A549 (cell line): ENCODE data around the gene STRADB.

Source experiments
- BHLHE40 ChIP-seq: IDR thresholded peaks from 2 replicates; pipeline ENCODE4 v1.6.1; 2012; ENCODE audit warnings: low read depth, low read length, inconsistent platforms
- EHMT2 ChIP-seq: fragments of 200-600 bp; sonication (generic); IDR thresholded peaks from 2 replicates; pipeline ENCODE4 v1.6.1; 2016; ENCODE audit warnings: antibody characterized with exemption, low read depth, mild to moderate bottlenecking, moderate library complexity
- ESRRA ChIP-seq: fragments of 150-350 bp; IDR thresholded peaks from 2 replicates; pipeline ENCODE4 v1.6.1; 2014; ENCODE audit warnings: mild to moderate bottlenecking, low read length, borderline replicate concordance
- MYC ChIP-seq: IDR thresholded peaks from 2 replicates; pipeline ENCODE4 v1.6.1; 2012; ENCODE audit warnings: mild to moderate bottlenecking, inconsistent platforms, low read length, improper control_type of control experiment, borderline replicate concordance
- NR3C1 ChIP-seq: fragments of >200 bp; sonication (Bioruptor Twin); formaldehyde crosslinking; IDR thresholded peaks from 3 replicates; pipeline ENCODE4 v1.6.1; 2017
- POLR2A ChIP-seq: IDR thresholded peaks from 2 replicates; pipeline ENCODE4 v1.6.1; 2012; ENCODE audit warnings: mild to moderate bottlenecking, low read length
- RAD21 ChIP-seq, 2 experiments: fragments of >200 bp in 1 of 2; sonication (Bioruptor Twin) in 1 of 2; formaldehyde crosslinking in 1 of 2; IDR thresholded peaks in 1 of 2; conservative IDR thresholded peaks in 1 of 2; 2 replicates in 1 of 2; 3 replicates in 1 of 2; pipeline ENCODE4 v1.6.1; 2012 to 2018; ENCODE audit warnings: inconsistent platforms in 1 of 2
- SMC3 ChIP-seq: fragments of >200 bp; sonication (Bioruptor Twin); formaldehyde crosslinking; IDR thresholded peaks from 3 replicates; pipeline ENCODE4 v1.6.1; 2018; ENCODE audit warnings: inconsistent platforms
- TP53 ChIP-seq: fragments of 250-450 bp; sonication (Bioruptor Pico); IDR thresholded peaks from 2 replicates; pipeline ENCODE4 v1.5.0; 2021; ENCODE audit warnings: mild to moderate bottlenecking, moderate library complexity
- TF ChIP-seq, protein P1 (sequence below): fragments of 200-600 bp; sonication (generic); IDR thresholded peaks from 2 replicates; pipeline ENCODE4 v1.6.1; 2016; ENCODE audit warnings: antibody characterized with exemption, mild to moderate bottlenecking, moderate library complexity
- TF ChIP-seq, protein P2 (sequence below): fragments of >200 bp; sonication (Bioruptor Twin); formaldehyde crosslinking; IDR thresholded peaks from 3 replicates; pipeline ENCODE4 v1.5.1; 2016
- TF ChIP-seq, protein P3 (sequence below): fragments of 450-650 bp; IDR thresholded peaks from 2 replicates; pipeline ENCODE4 v1.6.1; 2014; ENCODE audit warnings: antibody characterized with exemption
- TF ChIP-seq, protein P4 (sequence below): IDR thresholded peaks from 2 replicates; pipeline ENCODE4 v1.6.1; 2012

DNA sequence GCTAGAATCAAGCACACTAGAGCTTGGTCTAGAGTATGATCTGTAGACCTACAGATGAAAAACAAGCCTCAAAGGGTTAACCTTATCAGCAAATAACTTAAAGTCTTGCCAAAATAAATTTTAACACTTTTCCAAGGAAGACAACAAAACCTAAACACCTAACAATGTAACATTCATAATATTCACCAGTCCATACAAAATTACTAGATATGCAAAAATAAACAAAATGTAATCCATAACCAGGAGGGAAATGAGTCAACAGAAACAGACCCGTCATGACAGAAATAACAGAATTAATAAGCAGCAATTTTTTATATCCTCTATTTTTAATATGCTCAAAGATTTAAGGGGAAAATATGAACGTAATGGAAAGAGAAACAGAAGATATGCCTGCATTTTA is 36.4 kb upstream of the STRADB start:
- TF ChIP-seq, protein P1, sequence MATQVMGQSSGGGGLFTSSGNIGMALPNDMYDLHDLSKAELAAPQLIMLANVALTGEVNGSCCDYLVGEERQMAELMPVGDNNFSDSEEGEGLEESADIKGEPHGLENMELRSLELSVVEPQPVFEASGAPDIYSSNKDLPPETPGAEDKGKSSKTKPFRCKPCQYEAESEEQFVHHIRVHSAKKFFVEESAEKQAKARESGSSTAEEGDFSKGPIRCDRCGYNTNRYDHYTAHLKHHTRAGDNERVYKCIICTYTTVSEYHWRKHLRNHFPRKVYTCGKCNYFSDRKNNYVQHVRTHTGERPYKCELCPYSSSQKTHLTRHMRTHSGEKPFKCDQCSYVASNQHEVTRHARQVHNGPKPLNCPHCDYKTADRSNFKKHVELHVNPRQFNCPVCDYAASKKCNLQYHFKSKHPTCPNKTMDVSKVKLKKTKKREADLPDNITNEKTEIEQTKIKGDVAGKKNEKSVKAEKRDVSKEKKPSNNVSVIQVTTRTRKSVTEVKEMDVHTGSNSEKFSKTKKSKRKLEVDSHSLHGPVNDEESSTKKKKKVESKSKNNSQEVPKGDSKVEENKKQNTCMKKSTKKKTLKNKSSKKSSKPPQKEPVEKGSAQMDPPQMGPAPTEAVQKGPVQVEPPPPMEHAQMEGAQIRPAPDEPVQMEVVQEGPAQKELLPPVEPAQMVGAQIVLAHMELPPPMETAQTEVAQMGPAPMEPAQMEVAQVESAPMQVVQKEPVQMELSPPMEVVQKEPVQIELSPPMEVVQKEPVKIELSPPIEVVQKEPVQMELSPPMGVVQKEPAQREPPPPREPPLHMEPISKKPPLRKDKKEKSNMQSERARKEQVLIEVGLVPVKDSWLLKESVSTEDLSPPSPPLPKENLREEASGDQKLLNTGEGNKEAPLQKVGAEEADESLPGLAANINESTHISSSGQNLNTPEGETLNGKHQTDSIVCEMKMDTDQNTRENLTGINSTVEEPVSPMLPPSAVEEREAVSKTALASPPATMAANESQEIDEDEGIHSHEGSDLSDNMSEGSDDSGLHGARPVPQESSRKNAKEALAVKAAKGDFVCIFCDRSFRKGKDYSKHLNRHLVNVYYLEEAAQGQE = no peak
- TF ChIP-seq POLR2A (no peak), EHMT2 (no peak), RAD21 (conservative IDR thresholded peaks at IDR 0.05 in 1 of 2, IDR thresholded peaks at IDR 0.05 in 1 of 2) (no peak), ESRRA (no peak), SMC3 (no peak), TP53 (no peak), MYC (no peak), BHLHE40 (no peak), NR3C1 (no peak)
- TF ChIP-seq, protein P2, sequence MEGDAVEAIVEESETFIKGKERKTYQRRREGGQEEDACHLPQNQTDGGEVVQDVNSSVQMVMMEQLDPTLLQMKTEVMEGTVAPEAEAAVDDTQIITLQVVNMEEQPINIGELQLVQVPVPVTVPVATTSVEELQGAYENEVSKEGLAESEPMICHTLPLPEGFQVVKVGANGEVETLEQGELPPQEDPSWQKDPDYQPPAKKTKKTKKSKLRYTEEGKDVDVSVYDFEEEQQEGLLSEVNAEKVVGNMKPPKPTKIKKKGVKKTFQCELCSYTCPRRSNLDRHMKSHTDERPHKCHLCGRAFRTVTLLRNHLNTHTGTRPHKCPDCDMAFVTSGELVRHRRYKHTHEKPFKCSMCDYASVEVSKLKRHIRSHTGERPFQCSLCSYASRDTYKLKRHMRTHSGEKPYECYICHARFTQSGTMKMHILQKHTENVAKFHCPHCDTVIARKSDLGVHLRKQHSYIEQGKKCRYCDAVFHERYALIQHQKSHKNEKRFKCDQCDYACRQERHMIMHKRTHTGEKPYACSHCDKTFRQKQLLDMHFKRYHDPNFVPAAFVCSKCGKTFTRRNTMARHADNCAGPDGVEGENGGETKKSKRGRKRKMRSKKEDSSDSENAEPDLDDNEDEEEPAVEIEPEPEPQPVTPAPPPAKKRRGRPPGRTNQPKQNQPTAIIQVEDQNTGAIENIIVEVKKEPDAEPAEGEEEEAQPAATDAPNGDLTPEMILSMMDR = no peak
- TF ChIP-seq, protein P3, sequence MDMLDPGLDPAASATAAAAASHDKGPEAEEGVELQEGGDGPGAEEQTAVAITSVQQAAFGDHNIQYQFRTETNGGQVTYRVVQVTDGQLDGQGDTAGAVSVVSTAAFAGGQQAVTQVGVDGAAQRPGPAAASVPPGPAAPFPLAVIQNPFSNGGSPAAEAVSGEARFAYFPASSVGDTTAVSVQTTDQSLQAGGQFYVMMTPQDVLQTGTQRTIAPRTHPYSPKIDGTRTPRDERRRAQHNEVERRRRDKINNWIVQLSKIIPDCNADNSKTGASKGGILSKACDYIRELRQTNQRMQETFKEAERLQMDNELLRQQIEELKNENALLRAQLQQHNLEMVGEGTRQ = no peak
- TF ChIP-seq, protein P4, sequence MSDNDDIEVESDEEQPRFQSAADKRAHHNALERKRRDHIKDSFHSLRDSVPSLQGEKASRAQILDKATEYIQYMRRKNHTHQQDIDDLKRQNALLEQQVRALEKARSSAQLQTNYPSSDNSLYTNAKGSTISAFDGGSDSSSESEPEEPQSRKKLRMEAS = no peak
